K562 (cell line): Measurements from ENCODE around the gene ACTR3C. TPM values are rescaled to one million over a fixed set of nuclear protein-coding genes. Genes with fewer than 3 reads are reported as not detected.
"Not testable (repeated sequence)": the region's sequence is repeated elsewhere in the genome, so short reads cannot be mapped to it uniquely, and the experiment has no call there.

ENCODE experiments used
- ARNT ChIP-seq, 2 experiments: fragments of 450-650 bp; IDR thresholded peaks; 2 replicates each; pipeline ENCODE4 v1.6.1; 2016; ENCODE audit warnings: mild to moderate bottlenecking in 1 of 2
- BACH1 ChIP-seq: fragments of 200-800 bp; sonication (Bioruptor generic); IDR thresholded peaks from 2 replicates; pipeline ENCODE4 v1.6.1; 2016; ENCODE audit warnings: missing genetic modification characterization, missing compliant biosample characterization
- BCOR ChIP-seq: fragments of 450-650 bp; IDR thresholded peaks from 2 replicates; pipeline ENCODE4 v1.6.1; 2016
- CEBPG ChIP-seq, 3 experiments: fragments of 200-800 bp in 1 of 3; sonication (Bioruptor generic) in 1 of 3; sonication (generic) in 1 of 3; formaldehyde crosslinking in 1 of 3; IDR thresholded peaks in 2 of 3; conservative IDR thresholded peaks in 1 of 3; 2 replicates each; pipeline versions ENCODE4 v1.6.1 to v1.8.0; 2016 to 2022; ENCODE audit warnings: missing compliant biosample characterization in 2 of 3, missing genetic modification characterization in 2 of 3, mild to moderate bottlenecking in 1 of 3, missing genetic modification reagents in 1 of 3
- DEAF1 ChIP-seq: fragments of 450-650 bp; formaldehyde crosslinking; IDR thresholded peaks from 2 replicates; pipeline ENCODE4 v1.4.0; 2020; ENCODE audit warnings: mild to moderate bottlenecking, moderate library complexity
- DMBX1 ChIP-seq: fragments of 250-450 bp; sonication (Bioruptor Pico); IDR thresholded peaks from 2 replicates; pipeline ENCODE4 v1.8.0; 2022; ENCODE audit warnings: inconsistent platforms, mild to moderate bottlenecking, moderate library complexity, borderline replicate concordance
- FOSL1 ChIP-seq: fragments of 200-800 bp; sonication (Bioruptor generic); conservative IDR thresholded peaks from 2 replicates; pipeline ENCODE4 v1.6.1; 2016; ENCODE audit warnings: missing genetic modification characterization, missing compliant biosample characterization
- GMEB1 ChIP-seq: fragments of 250-450 bp; sonication (Bioruptor Pico); IDR thresholded peaks from 2 replicates; pipeline ENCODE4 v1.4.0; 2020; ENCODE audit warnings: mild to moderate bottlenecking
- NFIX ChIP-seq: fragments of 250-450 bp; sonication (Bioruptor Pico); IDR thresholded peaks from 2 replicates; pipeline ENCODE4 v1.4.0; 2020; ENCODE audit warnings: low read depth, mild to moderate bottlenecking, moderate library complexity
- POLR2H ChIP-seq: IDR thresholded peaks from 2 replicates; pipeline ENCODE4 v1.6.1; 2016; ENCODE audit warnings: missing genetic modification characterization, low read depth, mild to moderate bottlenecking, control low read depth, missing compliant biosample characterization, moderate library complexity
- RNF2 ChIP-seq: sonication (generic); IDR thresholded peaks from 2 replicates; pipeline ENCODE4 v1.6.1; 2016
- RNF219 ChIP-seq: fragments of 250-450 bp; sonication (Bioruptor Pico); IDR thresholded peaks from 2 replicates; pipeline ENCODE4 v1.5.0; 2022; ENCODE audit warnings: mild to moderate bottlenecking
- TCF15 ChIP-seq: fragments of 250-450 bp; sonication (Bioruptor Pico); IDR thresholded peaks from 2 replicates; pipeline ENCODE4 v1.8.0; 2022; ENCODE audit warnings: moderate library complexity, mild to moderate bottlenecking, inconsistent platforms
- TFAP4 ChIP-seq: sonication (generic); formaldehyde crosslinking; IDR thresholded peaks from 2 replicates; pipeline ENCODE4 v1.8.0; 2022; ENCODE audit warnings: missing genetic modification reagents, mild to moderate bottlenecking, moderate library complexity, borderline replicate concordance
- THRAP3 ChIP-seq: fragments of 450-650 bp; IDR thresholded peaks from 2 replicates; pipeline ENCODE4 v1.6.1; 2016; ENCODE audit warnings: mild to moderate bottlenecking, inconsistent platforms, borderline replicate concordance
- ZNF175 ChIP-seq: fragments of 200-800 bp; sonication (Bioruptor generic); IDR thresholded peaks from 2 replicates; pipeline ENCODE4 v1.6.1; 2016; ENCODE audit warnings: low read depth, mild to moderate bottlenecking, missing genetic modification characterization, missing compliant biosample characterization
- ZNF740 ChIP-seq, 3 experiments: fragments of 200-800 bp in 1 of 3; sonication (Bioruptor generic) in 1 of 3; sonication (generic) in 1 of 3; formaldehyde crosslinking in 1 of 3; IDR thresholded peaks; 2 replicates each; pipeline versions ENCODE4 v1.6.1 to v1.8.0; 2016 to 2022; ENCODE audit warnings: mild to moderate bottlenecking in 2 of 3, missing compliant biosample characterization in 2 of 3, missing genetic modification characterization in 2 of 3, missing genetic modification reagents in 1 of 3
- polyA plus RNA-seq, 8 experiments: library from polyadenylated mRNA; depleted of rRNA in 4 of 8; stranded (reverse) in 5 of 8; unstranded in 3 of 8; fragments of >200 nt; fragmentation: Nextera tagmentation in 2 of 8; fragmentation: Illumina TruSeq in 1 of 8; extraction: Ambion mirVana in 2 of 8; extraction: Trizol in 1 of 8; gene quantifications; 2 replicates each; pipeline versions ENCODE4 v1.2.1 to v1.2.3, GENCODE V29; 2011 to 2014; ENCODE audit warnings: inconsistent platforms in 1 of 8, missing spikeins in 1 of 8
- total RNA-seq, 7 experiments: library from RNA; depleted of rRNA in 6 of 7; stranded (reverse); fragments of >200 nt in 6 of 7; fragmentation: Illumina TruSeq in 2 of 7; extraction: Trizol in 2 of 7; gene quantifications; 2 replicates each; pipeline versions ENCODE4 v1.2.1 to v1.2.3, GENCODE V29; 2011 to 2021; ENCODE audit warnings: low replicate concordance in 1 of 7

Gene ACTR3C
- total and polyA plus RNA-seq, 9 of the 15 experiments (the other 6 are each of a cell fraction or from before 2014, with no cell fraction given) = 9.0 to 35.4 (median 13.3) TPM

GRCh38 chr7:150312649-150313366, 10.5 kb downstream of the ACTR3C start (continued):
- TF ChIP-seq RNF2 = peak; percentile 32; the same call in 1 of the 2 replicates
- peak; percentile 89 for TF ChIP-seq RNF219
- TF ChIP-seq BACH1 (tag) = peak; percentile 70; the same call in 1 of the 2 replicates
- peak; percentile 59 for TF ChIP-seq GMEB1
- peak; percentile 90 for TF ChIP-seq FOSL1
- peak; percentile 42 for TF ChIP-seq BCOR
- TF ChIP-seq DMBX1 (CRISPR knock-in tag) = peak; percentile 97
- not testable (repeated sequence) for TF ChIP-seq ZNF740 (CRISPR knock-in tag; IDR thresholded peaks at IDR 0.05)
- TF ChIP-seq ZNF740 (tag; IDR thresholded peaks at IDR 0.05) = peak in 1 of 2 experiments; percentile 80; a peak in 1 of 4 replicates
- 0 out of 2 replicates have a peak, but pooled peaks have one; percentile 46 for TF ChIP-seq ZNF175 (CRISPR knock-in tag)
- TF ChIP-seq ARNT (IDR thresholded peaks at IDR 0.05) = peak; percentile 83 to 97
- 0 out of 2 replicates have a peak, but pooled peaks have one; percentile 57 for TF ChIP-seq DEAF1 (CRISPR knock-in tag)
- peak; percentile 84; the same call in 1 of the 2 replicates for TF ChIP-seq THRAP3
- peak; percentile 91 for TF ChIP-seq TCF15 (CRISPR knock-in tag)
- peak; percentile 95 for TF ChIP-seq TFAP4
- TF ChIP-seq POLR2H (tag) = 0 out of 2 replicates have a peak, but pooled peaks have one; percentile 50
- TF ChIP-seq CEBPG (CRISPR knock-in tag; IDR thresholded peaks at IDR 0.05) = peak; percentile 64
- TF ChIP-seq CEBPG (tag; conservative IDR thresholded peaks at IDR 0.05 in 1 of 2, IDR thresholded peaks at IDR 0.05 in 1 of 2) = peak; percentile 56 to 59; a peak in 2 of 4 replicates
- TF ChIP-seq NFIX (CRISPR knock-in tag) = 0 out of 2 replicates have a peak, but pooled peaks have one; percentile 16
